Activated naive CD8-positive, alpha-beta T cell treated with anti-CD3 and anti-CD28 coated beads for 36 hours (primary cell): ENCODE measurements around the gene GNMT. TPM values are rescaled to one million over a fixed set of nuclear protein-coding genes. Genes with fewer than 3 reads are reported as not detected.

ENCODE experiments used
- DNase-seq: peaks from one replicate; pipeline ENCODE4 v3.0.0; 2021
- H3K27ac Mint-ChIP-seq: one replicate; pipeline ENCODE4 v1.8.0; 2022; ENCODE audit warnings: mild to moderate bottlenecking, moderate library complexity, mixed read lengths
- H3K27me3 Mint-ChIP-seq: one replicate; pipeline ENCODE4 v1.8.0; 2022; ENCODE audit warnings: mild to moderate bottlenecking, mixed read lengths
- H3K36me3 Mint-ChIP-seq: one replicate; pipeline ENCODE4 v1.8.0; 2021; ENCODE audit warnings: mild to moderate bottlenecking, mixed read lengths
- H3K4me1 Mint-ChIP-seq: one replicate; pipeline ENCODE4 v1.8.0; 2021; ENCODE audit warnings: mixed read lengths
- H3K4me3 Mint-ChIP-seq: one replicate; pipeline ENCODE4 v1.8.0; 2022; ENCODE audit warnings: mild to moderate bottlenecking, moderate library complexity, mixed read lengths
- H3K9me3 Mint-ChIP-seq: one replicate; pipeline ENCODE4 v1.8.0; 2022; ENCODE audit warnings: mixed read lengths
- total RNA-seq, 2 experiments: library from RNA; stranded (reverse); gene quantifications; one replicate each; pipeline ENCODE4 v1.2.3, GENCODE V29; 2021

Gene GNMT
- total RNA-seq, 2 experiments from 2014 or later: 0.20 to 0.35 TPM

DNA sequence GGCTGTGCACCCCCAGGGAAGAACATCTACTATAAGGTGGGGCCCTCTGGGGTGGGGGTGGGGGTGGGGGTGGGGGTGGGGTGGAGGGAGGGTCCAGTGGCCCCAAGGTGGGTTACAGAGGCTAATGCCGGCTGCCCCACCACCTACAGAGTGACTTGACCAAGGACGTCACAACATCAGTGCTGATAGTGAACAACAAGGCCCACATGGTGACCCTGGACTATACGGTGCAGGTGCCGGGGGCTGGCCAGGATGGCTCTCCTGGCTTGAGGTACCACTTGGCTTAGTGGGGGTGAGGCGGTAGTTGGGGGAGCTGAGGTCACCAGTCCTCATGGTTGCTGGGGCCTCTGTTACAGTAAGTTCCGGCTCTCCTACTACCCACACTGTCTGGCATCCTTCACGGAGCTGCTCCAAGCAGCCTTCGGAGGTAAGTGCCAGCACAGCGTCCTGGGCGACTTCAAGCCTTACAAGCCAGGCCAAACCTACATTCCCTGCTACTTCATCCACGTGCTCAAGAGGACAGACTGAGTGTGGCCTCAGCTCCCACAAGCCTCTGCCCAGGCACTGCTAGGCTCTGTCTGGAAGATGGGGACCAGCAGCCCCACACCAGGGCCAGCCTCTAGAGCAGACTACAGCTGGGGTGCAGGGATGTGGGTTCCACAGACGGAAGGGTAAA lies 2.8 kb downstream of the GNMT start:
- Mint-ChIP-seq H3K36me3 (peaks cover 11% of the 10 kb centered on the region), H3K4me1 (peaks cover 8% of the 10 kb centered on the region), H3K9me3 (no peaks in the 10 kb centered on the region), H3K27me3 (no peaks in the 10 kb centered on the region), H3K27ac (no peak overlapping the region), H3K4me3 (no peak overlapping the region)
- DNase-seq: no peak

DNA sequence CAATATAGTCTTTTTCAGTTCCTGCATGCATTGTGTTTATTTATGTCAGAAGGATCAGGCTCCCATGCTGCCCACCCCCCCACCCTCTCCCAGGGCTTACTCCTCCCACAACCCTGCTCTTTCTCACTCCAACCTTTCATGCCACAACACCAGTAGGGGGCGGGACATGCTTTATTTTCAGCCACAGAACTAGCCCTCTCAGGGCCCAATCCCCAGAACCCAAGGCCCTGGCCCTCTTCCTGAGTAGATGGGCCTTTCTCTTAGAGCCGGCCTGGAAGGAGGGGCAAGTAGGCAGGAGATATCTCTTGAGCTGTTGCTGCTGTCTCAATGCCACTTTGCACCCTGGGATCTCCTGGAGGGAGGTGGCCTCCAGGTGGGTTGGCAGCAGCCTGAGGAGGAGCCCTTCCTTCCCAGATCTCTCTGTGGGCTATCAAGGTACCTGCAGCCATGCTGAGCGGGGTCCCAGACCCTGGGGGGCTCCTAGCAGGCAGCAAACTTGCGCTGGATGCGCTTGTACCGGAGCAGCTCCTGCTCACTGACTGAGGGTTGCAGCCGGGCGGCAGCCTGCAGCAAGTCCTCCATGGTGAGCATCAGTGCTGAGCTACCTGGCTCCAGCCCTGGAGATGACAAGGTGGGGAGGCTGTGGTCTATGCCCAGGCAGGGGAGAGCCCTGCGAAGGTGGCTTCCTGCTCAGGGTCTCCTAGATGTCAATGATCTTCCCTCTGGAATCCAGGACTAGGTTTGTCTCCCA lies 3.5 kb downstream of the GNMT start:
- H3K36me3 Mint-ChIP-seq: peaks cover 11% of the 10 kb centered on the region
- H3K27me3 Mint-ChIP-seq: no peaks in the 10 kb centered on the region
- H3K4me1 Mint-ChIP-seq: peaks cover 8% of the 10 kb centered on the region
- no peak overlapping the region for H3K27ac Mint-ChIP-seq
- no peak overlapping the region for H3K4me3 Mint-ChIP-seq
- H3K9me3 Mint-ChIP-seq: no peaks in the 10 kb centered on the region
- DNase-seq: peak; percentile 29

DNA sequence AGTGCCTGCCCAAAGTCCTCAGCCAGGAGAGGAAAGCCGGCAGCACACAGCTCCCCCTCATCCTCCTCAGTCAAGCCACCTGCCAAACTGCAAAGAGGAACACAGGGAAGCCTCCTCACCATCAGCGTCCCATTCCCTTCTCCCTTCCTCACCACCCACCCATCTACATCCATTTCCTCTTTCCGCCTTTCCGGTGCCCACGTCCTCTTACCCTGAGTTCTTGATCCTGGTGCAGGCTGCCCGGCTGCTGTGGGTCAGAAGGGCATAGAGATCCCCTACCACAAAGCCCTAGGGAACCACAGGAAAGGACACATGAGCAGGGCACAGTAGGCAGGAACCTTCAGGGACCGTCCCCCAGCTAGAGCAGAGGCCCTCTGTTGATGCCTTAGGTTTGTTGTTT lies 6.0 kb downstream of the GNMT start:
- Mint-ChIP-seq H3K27ac (no peak overlapping the region), H3K27me3 (no peaks in the 10 kb centered on the region), H3K4me1 (peaks cover 15% of the 10 kb centered on the region), H3K4me3 (no peak overlapping the region), H3K9me3 (no peaks in the 10 kb centered on the region), H3K36me3 (peaks cover 12% of the 10 kb centered on the region)
- no peak for DNase-seq

DNA sequence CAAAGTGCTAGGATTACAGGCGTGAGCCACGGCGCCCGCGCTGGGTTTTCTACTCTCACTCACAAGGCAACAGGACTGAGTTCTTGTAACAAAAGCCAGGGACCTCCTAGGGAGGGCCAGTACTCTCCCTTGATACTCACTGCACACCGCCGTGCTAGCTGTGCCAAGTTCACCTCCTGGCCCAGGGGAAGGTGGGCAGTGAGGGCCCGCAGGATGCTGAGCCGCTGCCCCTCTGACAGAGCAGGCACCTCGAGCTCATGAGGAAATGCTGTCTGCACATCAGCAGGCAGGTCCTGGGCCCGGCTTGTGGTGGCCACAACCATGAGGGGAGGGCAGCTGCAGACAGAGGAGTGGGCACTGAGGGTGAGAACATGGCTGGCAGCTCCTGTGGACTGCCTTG lies 6.7 kb downstream of the GNMT start:
- no peak overlapping the region for H3K4me3 Mint-ChIP-seq
- H3K4me1 Mint-ChIP-seq: peaks cover 17% of the 10 kb centered on the region
- no peaks in the 10 kb centered on the region for H3K9me3 Mint-ChIP-seq
- H3K27ac Mint-ChIP-seq: no peak overlapping the region
- peaks cover 6% of the 10 kb centered on the region for H3K36me3 Mint-ChIP-seq
- H3K27me3 Mint-ChIP-seq: no peaks in the 10 kb centered on the region
- DNase-seq: no peak

DNA sequence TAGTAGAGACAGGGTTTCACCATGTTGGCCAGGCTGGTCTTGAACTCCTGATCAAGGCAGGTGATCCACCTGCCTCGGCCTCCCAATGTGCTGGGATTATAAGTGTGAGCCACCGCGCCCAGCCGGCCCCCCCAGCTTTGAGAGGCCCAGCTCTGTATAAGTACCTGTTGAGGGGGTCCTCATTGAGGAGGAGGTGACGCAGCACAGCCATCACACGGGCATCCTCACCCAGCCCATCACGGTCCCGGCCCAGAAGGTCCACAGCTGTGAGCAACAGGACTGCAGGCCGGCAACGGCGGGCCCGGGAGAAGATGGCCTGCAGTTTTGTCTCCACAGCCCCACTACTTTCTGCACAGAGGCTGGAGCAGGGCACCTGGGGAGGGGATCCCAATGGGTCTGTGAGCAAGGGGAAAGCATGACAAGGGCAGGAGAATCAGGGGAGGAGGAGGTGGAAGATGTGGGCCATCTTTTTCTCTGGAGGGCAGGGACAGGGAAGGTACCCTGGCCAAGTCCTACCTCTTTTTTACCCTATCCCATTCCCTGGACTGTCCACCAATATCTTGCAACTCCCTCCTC lies 7.7 kb downstream of the GNMT start:
- no peaks in the 10 kb centered on the region for H3K27me3 Mint-ChIP-seq
- no peak overlapping the region for H3K27ac Mint-ChIP-seq
- no peak for DNase-seq

DNA sequence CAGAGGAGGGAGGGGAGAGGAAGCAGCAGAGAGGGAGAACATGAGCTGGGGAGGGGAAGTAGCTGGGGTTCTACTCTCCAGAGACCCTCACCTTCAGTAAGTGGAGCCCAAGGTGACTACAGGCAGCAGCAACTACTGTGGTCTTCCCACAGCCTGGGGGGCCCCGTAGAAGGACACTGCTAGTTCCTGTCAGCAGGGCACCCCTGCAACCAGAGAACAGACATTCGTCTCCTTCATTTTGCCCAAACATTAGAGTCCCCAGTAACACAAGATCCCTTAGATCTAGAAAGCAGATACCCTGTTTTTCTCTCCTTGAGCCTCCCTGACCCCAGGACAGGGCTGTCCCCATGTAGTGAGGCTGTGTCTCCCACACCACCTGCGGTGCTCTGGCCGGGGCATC lies 8.2 kb downstream of the GNMT start:
- Mint-ChIP-seq H3K4me1 (peaks cover 17% of the 10 kb centered on the region), H3K27me3 (no peaks in the 10 kb centered on the region), H3K27ac (no peak overlapping the region), H3K4me3 (no peak overlapping the region), H3K9me3 (no peaks in the 10 kb centered on the region), H3K36me3 (peaks cover 13% of the 10 kb centered on the region)
- no peak for DNase-seq

More for the DNA sequence above, 7.7 kb downstream of the GNMT start:
- Mint-ChIP-seq H3K9me3 (no peaks in the 10 kb centered on the region), H3K36me3 (peaks cover 8% of the 10 kb centered on the region), H3K4me3 (no peak overlapping the region), H3K4me1 (peaks cover 17% of the 10 kb centered on the region)

DNA sequence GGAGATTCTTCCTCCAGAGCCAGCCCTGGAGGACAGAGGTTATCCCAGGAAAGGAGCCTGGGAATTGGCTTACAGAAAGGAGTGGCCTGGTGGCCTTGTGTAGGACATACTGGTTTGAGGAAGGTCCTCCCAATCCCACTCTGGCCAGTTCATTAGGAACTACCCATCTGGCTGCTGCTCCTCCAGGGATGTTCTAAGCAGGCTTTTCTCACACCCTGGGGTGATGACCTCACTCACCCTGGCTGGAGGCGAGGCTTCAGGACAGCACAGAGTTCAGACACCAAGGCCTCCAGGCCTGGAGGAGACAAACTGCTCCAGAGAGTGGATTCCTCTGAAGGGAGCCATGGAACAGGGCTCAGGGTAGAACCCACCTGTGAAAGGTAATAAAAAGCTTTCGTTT lies 8.9 kb downstream of the GNMT start:
- peaks cover 15% of the 10 kb centered on the region for H3K36me3 Mint-ChIP-seq
- no peak for DNase-seq
- H3K9me3 Mint-ChIP-seq: no peaks in the 10 kb centered on the region
- H3K4me3 Mint-ChIP-seq: no peak overlapping the region
- peaks cover 20% of the 10 kb centered on the region for H3K4me1 Mint-ChIP-seq
- no peaks in the 10 kb centered on the region for H3K27me3 Mint-ChIP-seq
- no peak overlapping the region for H3K27ac Mint-ChIP-seq

DNA sequence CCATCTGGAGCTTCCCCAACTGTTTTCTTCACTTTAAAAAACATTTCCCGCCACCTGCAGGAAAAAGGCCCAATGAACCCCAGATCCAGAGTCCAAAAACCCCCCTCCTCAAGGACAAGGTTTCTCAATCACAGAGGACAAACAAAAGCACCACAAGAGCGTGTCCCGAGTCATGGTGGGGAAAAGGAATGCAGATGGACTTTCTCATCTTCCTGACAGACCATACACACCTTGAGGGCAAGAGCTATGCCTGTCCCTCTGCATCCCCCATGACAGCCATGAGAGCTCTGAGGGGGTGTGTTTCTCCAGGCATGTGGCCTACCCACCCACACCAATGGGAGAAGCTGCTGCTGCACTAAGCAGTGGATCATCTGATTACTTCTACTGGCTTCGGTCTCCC lies 9.4 kb downstream of the GNMT start:
- Mint-ChIP-seq H3K9me3 (no peaks in the 10 kb centered on the region), H3K27ac (no peak overlapping the region), H3K36me3 (peaks cover 16% of the 10 kb centered on the region), H3K4me3 (no peak overlapping the region), H3K27me3 (no peaks in the 10 kb centered on the region), H3K4me1 (peaks cover 24% of the 10 kb centered on the region)
- DNase-seq: no peak

DNA sequence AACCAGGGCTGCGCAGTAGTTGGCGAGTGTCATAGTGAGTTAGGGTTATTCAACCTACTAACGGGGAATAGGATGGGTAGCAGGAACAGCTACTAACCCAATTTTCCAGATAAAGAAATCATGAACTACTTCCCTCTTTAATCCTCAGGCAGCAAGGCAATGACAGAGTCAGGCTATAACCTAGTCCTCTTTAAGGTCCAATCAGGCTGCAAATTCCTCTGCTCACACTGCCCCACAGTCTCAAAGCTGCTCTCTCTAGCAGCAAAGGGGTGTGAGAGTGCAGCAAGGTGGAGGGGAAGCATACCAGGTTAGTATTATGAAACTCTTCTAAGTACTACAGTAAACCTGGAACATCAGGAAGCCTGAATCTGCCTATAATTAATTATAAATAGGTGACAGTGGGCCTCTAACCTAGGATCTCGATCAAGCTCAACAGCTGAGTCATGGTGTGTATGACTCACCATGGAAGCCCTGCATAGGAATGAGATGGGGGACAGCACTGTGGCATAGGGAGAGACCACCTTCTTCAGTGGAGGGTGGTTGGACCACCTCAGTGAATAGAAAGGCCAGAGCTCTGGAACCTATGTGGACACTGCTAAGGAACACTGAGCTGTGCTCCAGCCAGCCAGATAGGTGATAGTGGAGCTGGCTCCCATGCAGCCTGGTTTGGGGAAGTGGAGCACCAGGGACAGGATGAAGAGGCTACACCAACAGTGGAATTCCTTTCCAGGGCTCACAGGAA lies 10.5 kb downstream of the GNMT start:
- peaks cover 25% of the 10 kb centered on the region for H3K36me3 Mint-ChIP-seq
- H3K9me3 Mint-ChIP-seq: no peaks in the 10 kb centered on the region
- peak overlapping the region; percentile 65 for H3K27ac Mint-ChIP-seq
- H3K4me1 Mint-ChIP-seq: peaks cover 33% of the 10 kb centered on the region
- H3K27me3 Mint-ChIP-seq: no peaks in the 10 kb centered on the region
- peak; percentile 26 for DNase-seq
- no peak overlapping the region for H3K4me3 Mint-ChIP-seq

DNA sequence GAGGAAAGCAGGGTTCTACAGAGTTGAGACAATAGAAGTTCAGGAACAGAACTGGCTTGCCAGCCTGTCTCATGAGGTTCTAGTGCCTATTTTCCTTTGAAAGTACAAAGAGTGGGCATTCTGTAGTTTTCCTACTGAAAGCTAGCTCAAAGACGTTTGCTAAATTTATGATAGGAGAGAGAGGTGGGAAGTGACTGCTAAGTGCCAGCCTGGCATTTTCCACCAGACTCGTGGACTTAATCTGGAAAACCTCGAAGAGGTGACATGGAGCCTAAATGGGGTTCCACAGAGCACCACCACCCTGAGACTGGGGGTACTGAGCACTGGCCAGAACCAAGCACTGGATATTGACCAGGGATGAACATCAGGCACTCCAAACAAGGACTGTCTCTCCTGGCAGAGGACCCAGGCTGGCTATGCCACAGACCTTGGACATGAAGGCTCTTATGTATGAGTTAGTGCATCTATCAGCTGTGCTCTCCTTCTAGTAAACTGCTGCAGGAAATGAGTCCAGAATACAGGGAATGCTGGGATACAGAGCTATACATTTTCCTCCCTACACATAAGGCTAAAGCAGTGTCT lies 11.3 kb downstream of the GNMT start:
- H3K36me3 Mint-ChIP-seq: peaks cover 30% of the 10 kb centered on the region

DNA sequence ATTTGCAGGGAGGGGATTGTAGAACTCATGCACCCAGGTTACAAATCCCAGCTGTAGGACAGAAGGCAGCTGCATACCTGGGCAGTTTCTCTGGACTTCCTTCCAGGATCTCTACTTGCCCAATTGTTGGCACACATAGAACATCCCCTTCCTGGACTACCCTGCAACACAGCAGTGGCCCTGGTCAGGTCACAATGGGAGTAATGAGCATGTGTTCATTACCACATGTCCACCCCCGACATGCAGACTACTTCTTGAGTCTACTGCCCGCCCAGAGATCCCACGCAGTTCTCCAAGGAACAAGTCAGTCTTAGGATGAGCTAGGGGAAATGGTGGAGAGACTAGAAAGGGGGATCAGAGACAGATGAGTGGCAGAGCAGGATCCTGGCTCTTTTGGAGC lies 13.4 kb downstream of the GNMT start:
- DNase-seq: no peak
- Mint-ChIP-seq H3K36me3 (peaks cover 41% of the 10 kb centered on the region), H3K4me1 (peaks cover 48% of the 10 kb centered on the region), H3K27me3 (no peaks in the 10 kb centered on the region), H3K4me3 (no peak overlapping the region), H3K9me3 (peaks cover 4% of the 10 kb centered on the region), H3K27ac (peak overlapping the region; percentile 2)

More for the DNA sequence above, 11.3 kb downstream of the GNMT start:
- H3K27me3 Mint-ChIP-seq: no peaks in the 10 kb centered on the region
- H3K27ac Mint-ChIP-seq: no peak overlapping the region
- DNase-seq: no peak
- H3K4me1 Mint-ChIP-seq: peaks cover 38% of the 10 kb centered on the region
- H3K9me3 Mint-ChIP-seq: peaks cover 3% of the 10 kb centered on the region
- H3K4me3 Mint-ChIP-seq: no peak overlapping the region

DNA sequence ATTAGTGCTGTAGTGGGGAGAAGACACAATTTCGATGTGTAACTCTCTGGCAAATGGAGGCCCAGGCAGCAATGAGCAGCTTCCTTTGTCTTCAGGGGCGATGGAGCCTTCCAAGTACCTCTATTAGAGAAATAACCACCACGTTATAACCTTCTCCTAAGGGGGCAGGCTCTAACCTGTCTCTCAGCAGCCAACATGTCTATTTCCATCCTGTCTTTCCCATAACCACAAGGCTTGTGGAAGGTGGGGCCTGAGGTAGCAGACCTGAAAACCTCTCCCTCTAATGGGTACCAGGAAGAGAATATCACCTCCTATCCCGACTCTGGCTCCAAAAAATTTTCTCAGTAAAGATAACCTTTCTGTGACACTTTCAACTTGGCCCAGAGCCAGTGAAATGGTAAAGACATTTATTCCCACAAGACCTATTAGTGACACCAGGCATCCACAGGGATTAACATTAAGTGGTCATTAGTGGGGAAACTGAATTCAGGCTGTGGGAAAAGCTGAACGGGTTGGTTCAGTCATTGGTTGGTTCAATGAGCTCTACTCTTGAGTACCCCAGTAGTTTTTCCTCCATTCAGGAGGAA lies 14.5 kb downstream of the GNMT start:
- Mint-ChIP-seq H3K27me3 (no peaks in the 10 kb centered on the region), H3K27ac (peak overlapping the region; percentile 84)

DNA sequence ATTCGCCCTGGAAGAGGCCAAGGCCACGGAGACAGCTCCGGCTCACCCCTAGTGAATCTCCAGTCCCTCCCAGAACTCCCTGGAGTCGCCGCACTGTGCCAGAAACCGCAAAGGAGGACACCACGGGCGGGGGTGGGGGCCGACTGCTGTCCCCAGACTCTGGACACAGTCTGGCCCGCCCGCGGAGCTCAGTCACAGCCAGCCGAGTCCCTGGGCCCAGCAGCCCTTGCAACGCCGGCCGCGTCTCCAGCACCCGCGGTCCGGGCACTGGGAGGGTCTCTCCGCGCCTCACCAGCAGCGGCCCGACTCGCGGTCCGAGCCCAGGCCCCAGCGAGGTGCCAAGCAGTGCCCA lies 17.9 kb downstream of the GNMT start:
- Mint-ChIP-seq H3K4me1 (peaks cover 46% of the 10 kb centered on the region), H3K9me3 (peaks cover 4% of the 10 kb centered on the region), H3K36me3 (peaks cover 35% of the 10 kb centered on the region), H3K27me3 (no peaks in the 10 kb centered on the region), H3K27ac (peak overlapping the region; percentile 87), H3K4me3 (peak overlapping the region; percentile 93)
- DNase-seq: no peak

More for the DNA sequence above, 14.5 kb downstream of the GNMT start:
- Mint-ChIP-seq H3K4me1 (peaks cover 56% of the 10 kb centered on the region), H3K9me3 (peaks cover 4% of the 10 kb centered on the region), H3K4me3 (no peak overlapping the region), H3K36me3 (peaks cover 42% of the 10 kb centered on the region)
- DNase-seq: no peak

DNA sequence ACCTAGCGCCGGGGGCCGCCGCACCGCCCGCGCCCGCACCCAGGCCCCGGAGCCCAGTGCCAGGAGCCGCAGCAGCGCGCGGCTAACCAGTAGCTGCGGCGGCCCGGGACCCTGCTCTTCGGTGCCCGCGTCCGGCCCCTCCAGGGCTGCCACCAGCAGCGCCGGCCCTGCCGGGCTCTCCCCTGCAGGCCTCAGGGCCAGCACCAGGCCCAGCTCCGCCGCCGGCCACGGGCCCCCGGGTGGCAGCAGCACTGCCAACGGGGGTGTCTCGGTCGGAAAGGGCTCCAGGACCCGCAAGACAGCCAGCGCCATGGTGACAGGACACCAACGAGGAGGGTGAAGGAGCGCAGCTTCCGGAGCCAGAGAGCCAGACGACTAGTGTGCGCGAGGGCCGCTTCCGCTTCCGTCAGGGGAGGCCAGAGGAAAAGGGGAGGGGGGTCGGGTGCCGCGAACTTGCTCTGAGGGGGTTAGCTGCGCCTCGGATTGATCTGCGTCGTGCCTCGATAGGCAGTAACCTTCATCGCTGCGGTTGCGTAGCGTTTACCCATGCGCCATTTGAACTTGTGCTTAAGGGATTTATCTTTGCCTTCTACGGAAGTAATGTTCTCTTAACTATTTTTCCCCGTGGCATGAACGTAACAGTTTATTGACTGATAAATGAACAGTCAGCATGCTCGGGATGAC lies 18.4 kb downstream of the GNMT start, which contains the start of gene PEX6:
Gene PEX6, minus strand, starts transcription at position 343 of the 684 bp plus-strand sequence. Its CDS starts 31 bp downstream, at position 312.
- H3K27me3 Mint-ChIP-seq: no peaks in the 10 kb centered on the region
- peak within 1 kb of the TSS; percentile 93 for H3K4me3 Mint-ChIP-seq
- peaks cover 48% of the 10 kb centered on the region for H3K4me1 Mint-ChIP-seq
- H3K9me3 Mint-ChIP-seq: peaks cover 4% of the 10 kb centered on the region
- H3K27ac Mint-ChIP-seq: peak within 1 kb of the TSS; percentile 96
- DNase-seq: peak; percentile 96
- peaks cover 30% of the 10 kb centered on the region for H3K36me3 Mint-ChIP-seq
